ENCODE data around the gene ENOX1. TPM values are rescaled to one million over a fixed set of nuclear protein-coding genes. Genes with fewer than 3 reads are reported as not detected.

Gene ENOX1
- total RNA-seq, 2 donors from 2014 or later = 0.33 TPM; not detected in 1

- Histone ChIP-seq H3K9ac (ENCODE audit: extremely low read depth, low read length, poor library complexity, severe bottlenecking) (no peak overlapping the region), H3K4me3 (ENCODE audit: low read length) (no peak overlapping the region), H3K36me3 (ENCODE audit: control insufficient read depth, insufficient read depth, low read length) (no peaks in the 10 kb centered on the region), H3K27ac (ENCODE audit: low read depth, low read length) (no peak overlapping the region), H3K27me3 (ENCODE audit: control insufficient read depth, insufficient read depth, low read length, poor library complexity, severe bottlenecking) (no peaks in the 10 kb centered on the region), H3K4me1 (ENCODE audit: control insufficient read depth, insufficient read depth, low read length) (no peaks in the 10 kb centered on the region), H3K9me3 (ENCODE audit: control insufficient read depth, low read length) (no peaks in the 10 kb centered on the region)
- no peak overlapping the region for H3K27ac Mint-ChIP-seq
- H3K9me3 Mint-ChIP-seq = no peaks in the 10 kb centered on the region
- H3K4me1 Mint-ChIP-seq = no peaks in the 10 kb centered on the region
- H3K4me3 Mint-ChIP-seq = no peak overlapping the region
- no peak for DNase-seq
- H3K27me3 Mint-ChIP-seq (ENCODE audit: insufficient read depth) = no peaks in the 10 kb centered on the region
- whole genome bisulfite sequencing, 2 experiments (ENCODE audit: insufficient coverage in 1 of 2, insufficient read length in 1 of 2) = 95 to 100% methylated on average over 1 to 2 of the region's 2 CpGs
- TF ChIP-seq CTCF (conservative IDR thresholded peaks at IDR 0.05) = no peak
- no peaks in the 10 kb centered on the region for H3K36me3 Mint-ChIP-seq (ENCODE audit: low read depth)
Measured at GRCh38 chr13:43484432-43485225, 302.1 kb downstream of the ENOX1 start.

GRCh38 chr13:43483930-43484329 lies 302.8 kb downstream of the ENOX1 start:
- WGBS, 2 experiments (ENCODE audit: insufficient coverage in 1 of 2, insufficient read length in 1 of 2) = 92% methylated on average over 1 of the region's 1 CpG; no CpG with 5 or more reads in 1 of the 2 experiments
- Mint-ChIP-seq H3K36me3 (ENCODE audit: low read depth) (no peaks in the 10 kb centered on the region), H3K4me3 (no peak overlapping the region), H3K27me3 (ENCODE audit: insufficient read depth) (no peaks in the 10 kb centered on the region), H3K9me3 (no peaks in the 10 kb centered on the region), H3K4me1 (no peaks in the 10 kb centered on the region), H3K27ac (no peak overlapping the region)
- Histone ChIP-seq H3K36me3 (ENCODE audit: control insufficient read depth, insufficient read depth, low read length) (no peaks in the 10 kb centered on the region), H3K27me3 (ENCODE audit: control insufficient read depth, insufficient read depth, low read length, poor library complexity, severe bottlenecking) (no peaks in the 10 kb centered on the region), H3K4me1 (ENCODE audit: control insufficient read depth, insufficient read depth, low read length) (no peaks in the 10 kb centered on the region), H3K9ac (ENCODE audit: extremely low read depth, low read length, poor library complexity, severe bottlenecking) (no peak overlapping the region), H3K9me3 (ENCODE audit: control insufficient read depth, low read length) (no peaks in the 10 kb centered on the region), H3K27ac (ENCODE audit: low read depth, low read length) (no peak overlapping the region), H3K4me3 (ENCODE audit: low read length) (no peak overlapping the region)
- DNase-seq = no peak
- TF ChIP-seq CTCF (conservative IDR thresholded peaks at IDR 0.05) = no peak

GRCh38 chr13:43482641-43483040 lies 304.1 kb downstream of the ENOX1 start:
- H3K9me3 ChIP-seq (ENCODE audit: control insufficient read depth, low read length) = no peaks in the 10 kb centered on the region
- H3K27ac ChIP-seq (ENCODE audit: low read depth, low read length) = no peak overlapping the region
- WGBS, 2 experiments (ENCODE audit: insufficient coverage in 1 of 2, insufficient read length in 1 of 2) = 90 to 100% methylated on average over 1 to 3 of the region's 3 CpGs
- H3K4me3 ChIP-seq (ENCODE audit: low read length) = no peak overlapping the region
- Mint-ChIP-seq H3K4me3 (no peak overlapping the region), H3K27me3 (ENCODE audit: insufficient read depth) (no peaks in the 10 kb centered on the region), H3K9me3 (no peaks in the 10 kb centered on the region), H3K36me3 (ENCODE audit: low read depth) (no peaks in the 10 kb centered on the region), H3K4me1 (no peaks in the 10 kb centered on the region), H3K27ac (no peak overlapping the region)
- H3K9ac ChIP-seq (ENCODE audit: extremely low read depth, low read length, poor library complexity, severe bottlenecking) = no peak overlapping the region
- H3K36me3 ChIP-seq (ENCODE audit: control insufficient read depth, insufficient read depth, low read length) = no peaks in the 10 kb centered on the region
- DNase-seq = no peak
- no peaks in the 10 kb centered on the region for H3K4me1 ChIP-seq (ENCODE audit: control insufficient read depth, insufficient read depth, low read length)
- TF ChIP-seq CTCF (conservative IDR thresholded peaks at IDR 0.05) = no peak
- no peaks in the 10 kb centered on the region for H3K27me3 ChIP-seq (ENCODE audit: control insufficient read depth, insufficient read depth, low read length, poor library complexity, severe bottlenecking)

All from endodermal cell (in vitro differentiated cells).